ENCODE data around the gene RFT1.

The RFT1 gene

GRCh38 chr3:53149006-53149690 is 18.9 kb upstream of the RFT1 start:
- DNase-seq, result no peak

GRCh38 chr3:53147903-53148400 is 17.7 kb upstream of the RFT1 start:
- DNase-seq, result no peak

- DNase-seq, result no peak
Measured at GRCh38 chr3:53147151-53147902, 17.1 kb upstream of the RFT1 start.

- DNase-seq, result no peak
Measured at GRCh38 chr3:53146319-53146891, 16.2 kb upstream of the RFT1 start.

- no peak for DNase-seq
Measured at GRCh38 chr3:53145713-53146080, 15.5 kb upstream of the RFT1 start.

- no peak for DNase-seq
Measured at GRCh38 chr3:53144862-53145712, 14.9 kb upstream of the RFT1 start.

GRCh38 chr3:53144446-53144845 is 14.2 kb upstream of the RFT1 start:
- no peak for DNase-seq

- no peak for DNase-seq
Measured at GRCh38 chr3:53142986-53143385, 12.8 kb upstream of the RFT1 start.

GRCh38 chr3:53140847-53141845 is 10.9 kb upstream of the RFT1 start:
- DNase-seq, result no peak

- DNase-seq, result no peak
Measured at GRCh38 chr3:53139906-53140846, 9.9 kb upstream of the RFT1 start.

GRCh38 chr3:53137835-53138446 is 7.7 kb upstream of the RFT1 start:
- DNase-seq, result no peak

GRCh38 chr3:53137221-53137620 is 7.0 kb upstream of the RFT1 start:
- no peak for DNase-seq

- DNase-seq, result peak; percentile 1
Measured at GRCh38 chr3:53134631-53135232, 4.5 kb upstream of the RFT1 start.

GRCh38 chr3:53132347-53132746 is 2.1 kb upstream of the RFT1 start:
- no peak for DNase-seq

GRCh38 chr3:53131096-53131495 is 861 bp upstream of the RFT1 start:
- DNase-seq, result no peak

- DNase-seq, result no peak
Measured at GRCh38 chr3:53129344-53129743, 891 bp downstream of the RFT1 start.

GRCh38 chr3:53126601-53127000 is 3.6 kb downstream of the RFT1 start:
- DNase-seq, result no peak

- no peak for DNase-seq
Measured at GRCh38 chr3:53123953-53124352, 6.3 kb downstream of the RFT1 start.

- DNase-seq, result no peak
Measured at GRCh38 chr3:53123510-53123909, 6.7 kb downstream of the RFT1 start.

- DNase-seq, result no peak
Measured at GRCh38 chr3:53122933-53123305, 7.3 kb downstream of the RFT1 start.
